22Rv1 (cell line): ENCODE measurements around the gene DCP1A.

ENCODE experiments used
- H3K27ac ChIP-seq: fragments of 450-650 bp; 2 replicates; pipeline ENCODE4 v1.5.1; 2017
- ZFX ChIP-seq: fragments of 450-650 bp; IDR thresholded peaks from 2 replicates; pipeline ENCODE4 v1.6.1; 2017; ENCODE audit warnings: antibody characterized with exemption, borderline replicate concordance
- TF ChIP-seq, protein P1 (sequence below): fragments of 450-650 bp; IDR thresholded peaks from 2 replicates; pipeline ENCODE4 v1.5.1; 2017; ENCODE audit warnings: mild to moderate bottlenecking

DCP1A gene

DNA sequence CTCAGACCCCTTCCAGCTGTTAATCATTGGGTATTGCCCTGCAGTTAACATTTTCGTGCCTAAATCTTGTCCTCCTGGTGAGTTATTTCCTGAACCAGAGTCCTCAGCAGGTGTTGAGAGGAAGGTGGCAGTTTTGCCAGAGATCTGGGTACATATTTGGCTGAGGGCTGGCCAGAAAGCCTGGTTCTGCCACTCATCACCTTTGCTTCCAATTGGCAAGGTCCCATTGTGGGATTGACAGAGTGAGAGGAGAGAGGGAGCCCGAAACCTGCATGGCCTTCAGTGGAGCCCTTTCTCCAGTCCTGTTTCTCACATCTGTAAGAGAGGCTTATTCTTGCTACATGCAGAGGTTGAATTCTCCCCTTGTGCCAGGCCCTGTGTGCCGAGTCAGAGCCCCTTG is 82.6 kb downstream of the DCP1A start:
- H3K27ac ChIP-seq: no peak overlapping the region
- TF ChIP-seq, protein P1, sequence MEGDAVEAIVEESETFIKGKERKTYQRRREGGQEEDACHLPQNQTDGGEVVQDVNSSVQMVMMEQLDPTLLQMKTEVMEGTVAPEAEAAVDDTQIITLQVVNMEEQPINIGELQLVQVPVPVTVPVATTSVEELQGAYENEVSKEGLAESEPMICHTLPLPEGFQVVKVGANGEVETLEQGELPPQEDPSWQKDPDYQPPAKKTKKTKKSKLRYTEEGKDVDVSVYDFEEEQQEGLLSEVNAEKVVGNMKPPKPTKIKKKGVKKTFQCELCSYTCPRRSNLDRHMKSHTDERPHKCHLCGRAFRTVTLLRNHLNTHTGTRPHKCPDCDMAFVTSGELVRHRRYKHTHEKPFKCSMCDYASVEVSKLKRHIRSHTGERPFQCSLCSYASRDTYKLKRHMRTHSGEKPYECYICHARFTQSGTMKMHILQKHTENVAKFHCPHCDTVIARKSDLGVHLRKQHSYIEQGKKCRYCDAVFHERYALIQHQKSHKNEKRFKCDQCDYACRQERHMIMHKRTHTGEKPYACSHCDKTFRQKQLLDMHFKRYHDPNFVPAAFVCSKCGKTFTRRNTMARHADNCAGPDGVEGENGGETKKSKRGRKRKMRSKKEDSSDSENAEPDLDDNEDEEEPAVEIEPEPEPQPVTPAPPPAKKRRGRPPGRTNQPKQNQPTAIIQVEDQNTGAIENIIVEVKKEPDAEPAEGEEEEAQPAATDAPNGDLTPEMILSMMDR: no peak
- TF ChIP-seq ZFX: no peak

DNA sequence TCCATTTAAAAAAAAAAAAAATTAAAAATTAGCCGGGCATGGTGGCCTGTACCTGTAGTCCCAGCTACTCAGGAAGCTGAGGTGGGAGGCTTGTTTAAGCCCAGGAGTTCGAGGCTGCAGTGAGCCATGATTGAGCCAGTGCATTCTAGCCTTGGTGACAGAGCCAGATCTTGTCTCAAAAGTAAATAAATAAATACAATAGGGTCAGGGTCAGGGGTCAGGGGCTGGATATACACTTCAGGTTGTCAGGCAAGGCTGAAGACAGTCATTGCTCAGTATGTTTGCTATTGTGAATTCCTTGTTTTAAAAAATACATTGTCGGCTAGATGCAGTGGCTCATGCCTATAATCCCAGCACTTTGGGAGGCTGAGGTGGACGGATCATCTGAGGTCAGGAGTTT is 83.4 kb downstream of the DCP1A start:
- H3K27ac ChIP-seq: no peak overlapping the region
- no peak for TF ChIP-seq ZFX
- TF ChIP-seq, protein P1: no peak

DNA sequence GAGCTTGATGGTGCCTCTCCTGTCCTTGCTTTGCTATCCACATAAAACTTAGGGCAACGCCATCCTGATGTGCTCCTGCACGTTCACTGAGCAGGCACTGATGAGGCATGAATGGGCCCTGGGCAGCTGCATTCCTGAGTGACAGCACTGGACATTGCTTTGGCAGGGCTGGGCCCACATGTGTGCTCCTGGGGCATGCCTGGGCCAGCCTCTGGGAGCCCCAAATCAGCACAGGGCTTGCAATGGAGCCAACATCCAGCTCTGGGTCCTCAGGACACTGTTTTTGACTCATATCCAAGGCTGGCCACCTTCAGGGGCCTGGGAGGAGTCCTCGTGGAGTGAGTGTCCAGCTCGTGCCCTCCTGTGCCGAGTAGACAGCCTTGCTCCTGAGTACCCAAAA is 85.6 kb downstream of the DCP1A start:
- H3K27ac ChIP-seq: no peak overlapping the region
- TF ChIP-seq ZFX: no peak
- TF ChIP-seq, protein P1: no peak

DNA sequence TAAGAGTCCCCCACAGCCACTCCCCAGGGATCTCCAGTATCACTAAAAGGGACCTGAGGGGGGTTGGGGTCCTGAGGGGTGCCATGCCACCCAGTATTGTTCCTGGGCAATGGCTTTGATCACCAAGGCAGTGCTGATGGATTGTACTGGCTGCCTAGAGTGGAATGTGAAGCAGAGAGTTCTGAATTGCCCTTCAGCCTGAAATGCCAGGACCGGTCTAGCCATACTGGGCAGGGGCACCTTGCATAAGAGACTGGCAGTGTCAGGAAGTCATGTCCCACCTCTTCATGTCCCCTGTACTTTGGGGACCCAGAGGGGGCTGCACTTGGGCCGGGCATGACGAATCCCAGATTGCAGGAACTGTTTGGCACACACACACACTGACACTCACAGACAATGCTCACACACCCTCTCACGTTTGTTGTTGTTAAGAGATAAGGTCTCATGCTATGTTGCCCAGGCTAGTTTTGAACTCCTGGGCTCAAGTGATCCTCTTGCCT is 87.0 kb downstream of the DCP1A start:
- no peak overlapping the region for H3K27ac ChIP-seq
- no peak for TF ChIP-seq ZFX
- TF ChIP-seq, protein P1: no peak

DNA sequence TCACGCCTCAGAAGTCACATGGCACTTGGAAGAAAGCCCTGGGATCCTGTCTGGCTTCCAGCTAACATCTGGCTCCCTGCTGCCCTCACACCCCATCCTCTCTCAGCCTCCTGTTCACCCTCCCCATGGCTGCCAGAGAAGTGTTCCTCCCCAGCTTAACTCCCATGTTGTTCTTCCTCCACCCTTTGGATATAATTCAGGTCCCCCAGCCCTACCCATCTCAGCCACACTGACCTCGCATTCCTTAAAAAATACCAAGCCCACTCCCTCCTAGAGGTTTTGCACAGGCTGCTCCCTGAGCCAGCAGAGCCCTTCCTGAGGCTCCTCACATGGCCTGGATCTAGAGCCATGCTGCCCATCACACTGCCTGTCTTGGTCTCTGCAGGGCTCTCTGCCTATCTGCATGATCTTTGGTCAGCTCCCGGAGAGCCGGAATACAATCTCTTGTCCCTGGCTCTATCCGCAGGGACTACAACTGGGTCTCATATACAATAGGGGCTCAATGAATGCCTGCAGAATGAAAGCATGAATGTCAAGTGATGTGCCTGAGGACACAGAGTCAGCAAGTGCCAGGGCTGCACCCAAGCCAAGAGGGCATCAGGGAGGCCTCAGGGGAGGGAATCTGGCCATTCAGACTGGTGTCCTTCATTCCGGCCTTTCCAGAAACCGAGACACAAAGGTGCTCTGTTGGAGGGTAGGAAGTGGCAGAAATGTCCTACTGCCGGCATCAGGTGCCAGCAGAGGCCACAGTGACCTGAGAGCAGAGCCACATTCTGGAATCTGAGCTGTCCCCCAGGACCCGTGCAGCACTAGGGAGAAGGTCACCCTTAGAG is 87.7 kb downstream of the DCP1A start:
- no peak overlapping the region for H3K27ac ChIP-seq

DNA sequence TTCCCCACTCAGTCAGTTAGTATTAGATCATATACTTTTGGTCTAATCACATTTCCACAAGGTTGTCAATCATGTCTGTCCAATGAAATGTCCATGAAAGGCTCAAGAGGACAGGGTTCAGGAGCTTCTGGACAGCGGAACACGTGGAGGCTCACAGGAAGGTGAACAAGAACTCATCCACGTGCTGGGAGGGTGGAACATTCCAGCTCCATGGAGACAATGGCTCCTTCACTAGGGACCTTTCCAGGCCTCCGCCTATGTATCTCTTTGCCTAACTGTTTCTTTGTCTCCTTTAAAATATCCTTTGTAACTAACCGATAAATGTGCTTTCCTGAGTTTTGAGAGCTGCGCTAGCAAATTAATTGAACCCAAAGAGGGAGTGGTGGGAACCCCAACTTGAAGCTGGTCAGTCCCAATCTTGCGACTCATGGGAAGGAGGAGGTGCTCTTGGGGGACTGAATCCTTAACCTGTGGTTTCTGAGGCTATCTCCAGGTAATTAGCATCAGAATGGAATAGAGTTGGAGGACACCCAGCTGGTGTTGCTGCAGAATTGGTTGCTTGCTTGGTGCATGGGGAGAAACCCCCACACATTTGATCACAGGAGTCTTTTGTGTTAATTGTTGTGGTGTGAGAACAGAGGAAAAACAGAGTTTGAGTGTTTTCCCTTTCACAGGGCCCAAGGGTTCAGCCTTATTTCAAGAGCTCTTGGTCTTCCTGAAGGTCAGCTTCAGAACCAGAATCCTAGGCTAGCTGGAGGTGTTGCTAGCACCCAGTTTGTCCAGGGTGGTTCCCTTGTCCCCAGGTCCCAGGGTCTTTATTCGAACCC is 88.5 kb downstream of the DCP1A start:
- TF ChIP-seq, protein P1: no peak
- no peak for TF ChIP-seq ZFX
- H3K27ac ChIP-seq: no peak overlapping the region

More for the DNA sequence above, 87.7 kb downstream of the DCP1A start:
- TF ChIP-seq, protein P1: no peak
- TF ChIP-seq ZFX: no peak
